ENCODE data around the gene ARID1B.

The ARID1B gene

GRCh38 chr6:156780962-156781853 lies 4.0 kb downstream of the ARID1B start:
- Histone ChIP-seq H3F3A (ENCODE audit: insufficient read depth, low read length) (peaks cover 2% of the 10 kb centered on the region; the same call in 1 of the 2 replicates), H3K79me2 (ENCODE audit: low read length) (peaks cover 66% of the 10 kb centered on the region), H3K9me2 (replicated peaks; ENCODE audit: insufficient read depth, low read length) (no peaks in the 10 kb centered on the region), H3K9ac (ENCODE audit: low read length) (peak overlapping the region; percentile 46; the same call in 1 of the 2 replicates), H3K36me3 (replicated peaks; ENCODE audit: insufficient read depth, low read length) (no peaks in the 10 kb centered on the region), H3K27ac (ENCODE audit: low read length) (peak overlapping the region; percentile 69; the same call in 1 of the 2 replicates), H4K20me1 (ENCODE audit: insufficient read depth, low read length) (no peaks in the 10 kb centered on the region), H3K4me3 (ENCODE audit: low read length) (peak overlapping the region; percentile 79), H2AFZ (ENCODE audit: low read length) (no peak overlapping the region), H3K4me2 (ENCODE audit: low read depth, low read length) (peak overlapping the region; percentile 81), H3K4me1 (ENCODE audit: low read length) (no peaks in the 10 kb centered on the region), H3K27me3 (replicated peaks; ENCODE audit: insufficient read depth, low read length) (no peaks in the 10 kb centered on the region), H3K9me3 (replicated peaks; ENCODE audit: insufficient read depth, low read length) (no peaks in the 10 kb centered on the region)
- TF ChIP-seq EZH2 (optimal IDR thresholded peaks at IDR 0.05; ENCODE audit: low read depth, low read length) (no peak), CTCF (IDR thresholded peaks at IDR 0.05; ENCODE audit: low read length) (no peak), EZH2phosphoT487 (IDR thresholded peaks at IDR 0.05; ENCODE audit: low read length) (no peak)
- DNase-seq, result no peak

- Histone ChIP-seq H3K4me1 (ENCODE audit: low read length) (no peaks in the 10 kb centered on the region), H3K4me2 (ENCODE audit: low read depth, low read length) (peak overlapping the region; percentile 81), H3K9me2 (replicated peaks; ENCODE audit: insufficient read depth, low read length) (no peaks in the 10 kb centered on the region), H3K27ac (ENCODE audit: low read length) (peak overlapping the region; percentile 69; the same call in 1 of the 2 replicates), H3F3A (ENCODE audit: insufficient read depth, low read length) (peaks cover 2% of the 10 kb centered on the region; the same call in 1 of the 2 replicates), H2AFZ (ENCODE audit: low read length) (no peak overlapping the region), H4K20me1 (ENCODE audit: insufficient read depth, low read length) (no peaks in the 10 kb centered on the region), H3K36me3 (replicated peaks; ENCODE audit: insufficient read depth, low read length) (no peaks in the 10 kb centered on the region), H3K9ac (ENCODE audit: low read length) (peak overlapping the region; percentile 46; the same call in 1 of the 2 replicates), H3K4me3 (ENCODE audit: low read length) (peak overlapping the region; percentile 79), H3K27me3 (replicated peaks; ENCODE audit: insufficient read depth, low read length) (no peaks in the 10 kb centered on the region), H3K9me3 (replicated peaks; ENCODE audit: insufficient read depth, low read length) (no peaks in the 10 kb centered on the region), H3K79me2 (ENCODE audit: low read length) (peaks cover 75% of the 10 kb centered on the region)
- DNase-seq, result no peak
- TF ChIP-seq EZH2 (optimal IDR thresholded peaks at IDR 0.05; ENCODE audit: low read depth, low read length) (no peak), CTCF (IDR thresholded peaks at IDR 0.05; ENCODE audit: low read length) (no peak), EZH2phosphoT487 (IDR thresholded peaks at IDR 0.05; ENCODE audit: low read length) (no peak)
Observed at GRCh38 chr6:156781861-156782631, 4.9 kb downstream of the ARID1B start.

- Histone ChIP-seq H3K36me3 (replicated peaks; ENCODE audit: insufficient read depth, low read length) (no peaks in the 10 kb centered on the region), H3F3A (ENCODE audit: insufficient read depth, low read length) (no peaks in the 10 kb centered on the region), H3K4me1 (ENCODE audit: low read length) (no peaks in the 10 kb centered on the region), H3K27ac (ENCODE audit: low read length) (no peak overlapping the region), H4K20me1 (ENCODE audit: insufficient read depth, low read length) (no peaks in the 10 kb centered on the region), H3K27me3 (replicated peaks; ENCODE audit: insufficient read depth, low read length) (no peaks in the 10 kb centered on the region), H3K79me2 (ENCODE audit: low read length) (peaks cover 82% of the 10 kb centered on the region), H3K9me2 (replicated peaks; ENCODE audit: insufficient read depth, low read length) (no peaks in the 10 kb centered on the region), H2AFZ (ENCODE audit: low read length) (no peak overlapping the region), H3K9me3 (replicated peaks; ENCODE audit: insufficient read depth, low read length) (no peaks in the 10 kb centered on the region), H3K4me2 (ENCODE audit: low read depth, low read length) (peak overlapping the region; percentile 81), H3K9ac (ENCODE audit: low read length) (peak overlapping the region; percentile 46; the same call in 1 of the 2 replicates), H3K4me3 (ENCODE audit: low read length) (peak overlapping the region; percentile 79)
- DNase-seq, result no peak
- TF ChIP-seq EZH2phosphoT487 (IDR thresholded peaks at IDR 0.05; ENCODE audit: low read length), result no peak
- TF ChIP-seq EZH2 (optimal IDR thresholded peaks at IDR 0.05; ENCODE audit: low read depth, low read length), result no peak
- TF ChIP-seq CTCF (IDR thresholded peaks at IDR 0.05; ENCODE audit: low read length), result no peak
Observed at GRCh38 chr6:156782691-156783320, 5.6 kb downstream of the ARID1B start.

Data from MM.1S (cell line).